ENCODE data around the gene RNF213. TPM values are rescaled to one million over a fixed set of nuclear protein-coding genes. Genes with fewer than 3 reads are reported as not detected.

Gene RNF213
- total RNA-seq, 1 experiment from 2014 or later = 44.5 TPM

DNA sequence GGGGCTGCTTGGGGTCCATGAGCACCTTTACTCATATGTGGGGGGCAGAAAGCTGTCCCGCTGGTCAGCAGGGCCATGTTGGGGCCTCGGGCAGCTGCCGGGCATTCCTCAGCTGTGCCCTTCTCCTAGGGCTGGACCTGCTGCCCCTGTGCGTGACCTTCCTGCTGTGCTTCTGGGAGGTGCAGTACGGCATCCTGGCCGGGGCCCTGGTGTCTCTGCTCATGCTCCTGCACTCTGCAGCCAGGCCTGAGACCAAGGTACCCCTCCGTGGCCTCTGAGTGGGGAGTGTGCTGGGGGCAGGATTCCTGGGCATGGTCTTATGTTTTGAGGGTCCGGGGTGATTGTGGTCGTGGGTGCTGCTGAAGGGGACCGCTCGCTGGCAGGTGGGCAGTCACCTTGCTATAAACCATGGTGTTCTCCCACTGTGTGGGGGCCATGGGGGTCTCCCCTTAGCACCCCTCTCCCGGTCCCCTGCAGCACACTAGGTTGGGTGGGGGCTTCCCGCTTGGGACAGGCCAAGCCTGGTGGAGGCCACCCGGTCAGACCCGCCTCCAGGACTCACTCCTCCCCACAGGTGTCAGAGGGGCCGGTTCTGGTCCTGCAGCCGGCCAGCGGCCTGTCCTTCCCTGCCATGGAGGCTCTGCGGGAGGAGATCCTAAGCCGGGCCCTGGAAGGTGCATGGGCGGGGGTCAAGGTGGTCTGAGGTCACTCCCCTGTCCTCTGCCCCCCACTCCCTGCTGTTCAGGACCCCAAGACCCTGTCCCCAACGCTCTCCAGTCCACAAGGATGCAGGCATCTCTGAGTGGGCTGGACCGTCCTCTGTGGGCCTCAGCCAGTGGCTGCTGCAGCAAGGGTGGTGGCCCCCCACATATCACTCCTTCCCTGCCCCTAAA lies 12.4 kb upstream of the RNF213 start:
- BruUV-seq (replicated peaks) = no TSS peak
- RAD21 ChIA-PET (ENCODE audit: low non-redundant PET in 1 of 2, low total read pairs in 2 of 2, uncharacterized antibody in 2 of 2, unreplicated experiment in 2 of 2) = no interaction called here

DNA sequence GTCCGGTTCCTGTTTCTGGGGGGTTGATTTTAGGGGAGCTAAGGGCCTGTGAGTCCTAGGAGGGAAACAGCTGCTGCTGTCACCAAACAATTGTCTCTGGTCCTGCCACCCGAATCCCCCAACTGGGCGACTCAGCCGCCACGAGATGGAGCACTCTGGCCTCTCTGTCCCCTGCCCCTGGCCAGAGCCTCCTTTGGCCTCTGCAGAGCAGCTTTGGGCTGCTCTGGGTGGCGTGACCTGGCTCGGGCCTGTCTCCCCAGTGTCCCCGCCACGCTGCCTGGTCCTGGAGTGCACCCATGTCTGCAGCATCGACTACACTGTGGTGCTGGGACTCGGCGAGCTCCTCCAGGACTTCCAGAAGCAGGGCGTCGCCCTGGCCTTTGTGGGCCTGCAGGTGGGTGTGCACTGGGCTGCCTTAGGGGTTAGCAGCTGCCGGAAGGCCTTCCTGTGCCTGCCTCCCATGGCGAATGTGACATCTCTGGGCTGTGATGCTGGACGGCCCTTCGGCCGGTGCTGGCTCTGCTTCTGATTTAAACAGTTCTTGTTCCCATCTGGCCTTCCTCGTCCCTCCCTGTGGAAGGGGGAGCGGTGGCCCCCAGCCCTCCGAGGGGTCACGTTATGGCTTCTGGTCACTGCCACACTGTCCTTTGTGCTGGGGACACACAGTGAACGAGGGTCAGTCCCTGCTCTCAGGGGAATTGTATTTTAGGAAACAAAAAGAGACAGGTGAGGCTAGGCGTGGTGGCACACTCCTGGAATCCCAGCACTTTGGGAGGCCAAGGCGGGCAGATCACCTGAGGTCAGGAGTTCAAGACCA lies 11.6 kb upstream of the RNF213 start:
- ATAC-seq (no peak), DNase-seq (ENCODE audit: low read depth, low spot score) (no peak)
- Histone ChIP-seq H3K4me2 (ENCODE audit: low read length) (no peak overlapping the region), H4K20me1 (ENCODE audit: insufficient read depth) (no peaks in the 10 kb centered on the region), H3K9me3 (ENCODE audit: control insufficient read depth in 1 of 2, insufficient read depth in 1 of 2, low read depth in 1 of 2, low read length in 2 of 2) (no peaks in the 10 kb centered on the region), H3K27me3 (ENCODE audit: insufficient read depth, low read length) (no peaks in the 10 kb centered on the region), H3K36me3 (ENCODE audit: control insufficient read depth in 1 of 2, insufficient read depth in 2 of 2, low read length in 2 of 2) (no peaks in the 10 kb centered on the region), H3K79me2 (ENCODE audit: insufficient read depth, low read length) (no peaks in the 10 kb centered on the region), H3K9ac (ENCODE audit: low read length) (no peak overlapping the region), H2AFZ (ENCODE audit: low read depth, low read length, poor library complexity, severe bottlenecking) (no peak overlapping the region), H3K9me2 (ENCODE audit: insufficient read depth) (no peaks in the 10 kb centered on the region), H3K4me3 (replicated peaks in 1 of 2; ENCODE audit: low read depth in 1 of 2, low read length in 2 of 2) (no peak overlapping the region), H3K4me1 (ENCODE audit: control insufficient read depth in 1 of 2, insufficient read depth in 2 of 2, low read length in 2 of 2) (peaks cover 10 to 20% of the 10 kb centered on the region in 2 experiments), H3K27ac (ENCODE audit: low read depth, low read length) (no peak overlapping the region)
- no TSS peak for BruUV-seq (replicated peaks)
- CTCF ChIA-PET = no interaction called here
- RAD21 ChIA-PET (ENCODE audit: low non-redundant PET in 1 of 2, low total read pairs in 2 of 2, uncharacterized antibody in 2 of 2, unreplicated experiment in 2 of 2) = no interaction called here
- intact Hi-C loops (cut with micrococcal nuclease) = no loop called here
- POLR2A ChIA-PET = no interaction called here
- no peak for TF ChIP-seq SP1 (IDR thresholded peaks at IDR 0.05; ENCODE audit: low read depth)
- no peak for TF ChIP-seq ZNF274 (IDR thresholded peaks at IDR 0.05; ENCODE audit: low read depth, low read length)
- TF ChIP-seq, protein P1, sequence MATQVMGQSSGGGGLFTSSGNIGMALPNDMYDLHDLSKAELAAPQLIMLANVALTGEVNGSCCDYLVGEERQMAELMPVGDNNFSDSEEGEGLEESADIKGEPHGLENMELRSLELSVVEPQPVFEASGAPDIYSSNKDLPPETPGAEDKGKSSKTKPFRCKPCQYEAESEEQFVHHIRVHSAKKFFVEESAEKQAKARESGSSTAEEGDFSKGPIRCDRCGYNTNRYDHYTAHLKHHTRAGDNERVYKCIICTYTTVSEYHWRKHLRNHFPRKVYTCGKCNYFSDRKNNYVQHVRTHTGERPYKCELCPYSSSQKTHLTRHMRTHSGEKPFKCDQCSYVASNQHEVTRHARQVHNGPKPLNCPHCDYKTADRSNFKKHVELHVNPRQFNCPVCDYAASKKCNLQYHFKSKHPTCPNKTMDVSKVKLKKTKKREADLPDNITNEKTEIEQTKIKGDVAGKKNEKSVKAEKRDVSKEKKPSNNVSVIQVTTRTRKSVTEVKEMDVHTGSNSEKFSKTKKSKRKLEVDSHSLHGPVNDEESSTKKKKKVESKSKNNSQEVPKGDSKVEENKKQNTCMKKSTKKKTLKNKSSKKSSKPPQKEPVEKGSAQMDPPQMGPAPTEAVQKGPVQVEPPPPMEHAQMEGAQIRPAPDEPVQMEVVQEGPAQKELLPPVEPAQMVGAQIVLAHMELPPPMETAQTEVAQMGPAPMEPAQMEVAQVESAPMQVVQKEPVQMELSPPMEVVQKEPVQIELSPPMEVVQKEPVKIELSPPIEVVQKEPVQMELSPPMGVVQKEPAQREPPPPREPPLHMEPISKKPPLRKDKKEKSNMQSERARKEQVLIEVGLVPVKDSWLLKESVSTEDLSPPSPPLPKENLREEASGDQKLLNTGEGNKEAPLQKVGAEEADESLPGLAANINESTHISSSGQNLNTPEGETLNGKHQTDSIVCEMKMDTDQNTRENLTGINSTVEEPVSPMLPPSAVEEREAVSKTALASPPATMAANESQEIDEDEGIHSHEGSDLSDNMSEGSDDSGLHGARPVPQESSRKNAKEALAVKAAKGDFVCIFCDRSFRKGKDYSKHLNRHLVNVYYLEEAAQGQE (IDR thresholded peaks at IDR 0.05; ENCODE audit: low read depth) = no peak
- TF ChIP-seq, protein P2, sequence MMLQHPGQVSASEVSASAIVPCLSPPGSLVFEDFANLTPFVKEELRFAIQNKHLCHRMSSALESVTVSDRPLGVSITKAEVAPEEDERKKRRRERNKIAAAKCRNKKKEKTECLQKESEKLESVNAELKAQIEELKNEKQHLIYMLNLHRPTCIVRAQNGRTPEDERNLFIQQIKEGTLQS (IDR thresholded peaks at IDR 0.05) = no peak
- TF ChIP-seq POLR2AphosphoS5 (IDR thresholded peaks at IDR 0.05; ENCODE audit: low read depth, low read length) = no peak
- no peak for TF ChIP-seq RAD21 (IDR thresholded peaks at IDR 0.05; ENCODE audit: low read depth)
- no peak for TF ChIP-seq EZH2 (IDR thresholded peaks at IDR 0.05)
- no peak for TF ChIP-seq YY1 (IDR thresholded peaks at IDR 0.05; ENCODE audit: extremely low read depth, insufficient replicate concordance, low read depth, low read length)
- no peak for TF ChIP-seq FOSL1 (IDR thresholded peaks at IDR 0.05; ENCODE audit: low read depth)
- no peak for TF ChIP-seq SIN3A (IDR thresholded peaks at IDR 0.05; ENCODE audit: low read depth)
- TF ChIP-seq, protein P3, sequence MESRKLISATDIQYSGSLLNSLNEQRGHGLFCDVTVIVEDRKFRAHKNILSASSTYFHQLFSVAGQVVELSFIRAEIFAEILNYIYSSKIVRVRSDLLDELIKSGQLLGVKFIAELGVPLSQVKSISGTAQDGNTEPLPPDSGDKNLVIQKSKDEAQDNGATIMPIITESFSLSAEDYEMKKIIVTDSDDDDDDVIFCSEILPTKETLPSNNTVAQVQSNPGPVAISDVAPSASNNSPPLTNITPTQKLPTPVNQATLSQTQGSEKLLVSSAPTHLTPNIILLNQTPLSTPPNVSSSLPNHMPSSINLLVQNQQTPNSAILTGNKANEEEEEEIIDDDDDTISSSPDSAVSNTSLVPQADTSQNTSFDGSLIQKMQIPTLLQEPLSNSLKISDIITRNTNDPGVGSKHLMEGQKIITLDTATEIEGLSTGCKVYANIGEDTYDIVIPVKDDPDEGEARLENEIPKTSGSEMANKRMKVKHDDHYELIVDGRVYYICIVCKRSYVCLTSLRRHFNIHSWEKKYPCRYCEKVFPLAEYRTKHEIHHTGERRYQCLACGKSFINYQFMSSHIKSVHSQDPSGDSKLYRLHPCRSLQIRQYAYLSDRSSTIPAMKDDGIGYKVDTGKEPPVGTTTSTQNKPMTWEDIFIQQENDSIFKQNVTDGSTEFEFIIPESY (IDR thresholded peaks at IDR 0.05; ENCODE audit: extremely low read depth, insufficient replicate concordance, low read length) = no peak

More for the DNA sequence above, 12.4 kb upstream of the RNF213 start:
- no peaks in the 10 kb centered on the region for H3K36me3 ChIP-seq (ENCODE audit: control insufficient read depth in 1 of 2, insufficient read depth in 2 of 2, low read length in 2 of 2)
- H3K27me3 ChIP-seq (ENCODE audit: insufficient read depth, low read length) = no peaks in the 10 kb centered on the region
- no peak for DNase-seq (ENCODE audit: low read depth, low spot score)
- no peaks in the 10 kb centered on the region for H3K79me2 ChIP-seq (ENCODE audit: insufficient read depth, low read length)
- no peaks in the 10 kb centered on the region for H3K9me2 ChIP-seq (ENCODE audit: insufficient read depth)
- H3K9ac ChIP-seq (ENCODE audit: low read length) = no peak overlapping the region
- TF ChIP-seq FOSL1 (IDR thresholded peaks at IDR 0.05; ENCODE audit: low read depth) = no peak
- no peak for TF ChIP-seq RAD21 (IDR thresholded peaks at IDR 0.05; ENCODE audit: low read depth)
- intact Hi-C loops (cut with micrococcal nuclease) = no loop called here
- ChIA-PET CTCF (no interaction called here), POLR2A (no interaction called here)
- no peak overlapping the region for H3K27ac ChIP-seq (ENCODE audit: low read depth, low read length)
- peaks cover 3 to 13% of the 10 kb centered on the region in 2 experiments for H3K4me1 ChIP-seq (ENCODE audit: control insufficient read depth in 1 of 2, insufficient read depth in 2 of 2, low read length in 2 of 2)
- H2AFZ ChIP-seq (ENCODE audit: low read depth, low read length, poor library complexity, severe bottlenecking) = no peak overlapping the region
- no peak overlapping the region for H3K4me2 ChIP-seq (ENCODE audit: low read length)
- H3K9me3 ChIP-seq (ENCODE audit: control insufficient read depth in 1 of 2, insufficient read depth in 1 of 2, low read depth in 1 of 2, low read length in 2 of 2) = no peaks in the 10 kb centered on the region
- no peaks in the 10 kb centered on the region for H4K20me1 ChIP-seq (ENCODE audit: insufficient read depth)
- no peak overlapping the region for H3K4me3 ChIP-seq (replicated peaks in 1 of 2; ENCODE audit: low read depth in 1 of 2, low read length in 2 of 2)
- ATAC-seq = no peak
